HG03439 (cell line): ENCODE data around the gene KIF5C.

ENCODE experiments used
- ATAC-seq: cut with Tn5 transposase; IDR thresholded peaks from one replicate; pipeline ENCODE4 v1.9.1; 2021; ENCODE audit warnings: mild to moderate bottlenecking, moderate library complexity; ENCODE audit not compliant: unreplicated experiment

The KIF5C gene

DNA sequence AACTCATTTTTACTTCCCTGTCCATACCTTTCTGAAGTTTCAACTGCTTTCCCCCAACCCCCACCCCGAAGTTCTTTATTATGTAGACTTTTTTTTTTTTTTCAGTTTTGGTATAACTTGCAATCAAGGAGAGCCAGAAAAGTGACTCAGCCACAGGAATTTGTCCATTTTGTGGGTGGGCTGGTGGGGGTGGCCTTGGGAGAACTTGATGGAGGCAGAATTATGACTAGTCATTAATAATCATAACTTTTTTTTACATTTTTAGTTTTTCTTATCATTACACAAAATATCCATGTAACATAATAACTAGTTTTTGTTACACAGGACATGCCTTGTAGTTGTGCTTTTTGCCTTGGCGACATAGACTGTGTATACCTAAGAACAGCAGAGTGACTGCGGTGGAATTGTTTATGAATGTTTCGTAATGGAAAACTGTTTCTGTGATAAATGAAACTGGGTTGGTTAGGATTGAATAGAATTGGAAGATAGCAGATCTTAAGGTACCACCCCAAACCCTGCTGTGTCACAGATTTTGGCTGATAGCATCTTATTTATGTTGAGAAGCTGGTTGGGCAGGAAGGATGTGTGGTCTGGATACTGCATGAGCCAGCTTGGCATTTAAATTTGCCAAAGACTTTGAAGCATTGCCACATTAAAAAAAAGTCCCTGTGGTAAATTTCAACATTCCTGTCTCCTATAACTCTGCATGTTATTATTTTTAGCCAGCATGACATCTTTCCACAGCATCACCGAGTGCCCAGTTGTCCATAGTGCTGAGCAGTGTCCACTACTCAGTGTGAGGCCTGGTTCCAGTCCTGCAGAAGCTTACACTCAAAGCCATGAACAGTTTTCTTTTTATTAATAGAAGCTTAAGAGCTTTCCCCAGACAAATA lies 194.2 kb downstream of the KIF5C start:
- no peak for ATAC-seq

GRCh38 chr2:149070681-149071320 lies 195.8 kb downstream of the KIF5C start:
- ATAC-seq = no peak

GRCh38 chr2:149075105-149075504 lies 200.1 kb downstream of the KIF5C start:
- ATAC-seq = no peak

DNA sequence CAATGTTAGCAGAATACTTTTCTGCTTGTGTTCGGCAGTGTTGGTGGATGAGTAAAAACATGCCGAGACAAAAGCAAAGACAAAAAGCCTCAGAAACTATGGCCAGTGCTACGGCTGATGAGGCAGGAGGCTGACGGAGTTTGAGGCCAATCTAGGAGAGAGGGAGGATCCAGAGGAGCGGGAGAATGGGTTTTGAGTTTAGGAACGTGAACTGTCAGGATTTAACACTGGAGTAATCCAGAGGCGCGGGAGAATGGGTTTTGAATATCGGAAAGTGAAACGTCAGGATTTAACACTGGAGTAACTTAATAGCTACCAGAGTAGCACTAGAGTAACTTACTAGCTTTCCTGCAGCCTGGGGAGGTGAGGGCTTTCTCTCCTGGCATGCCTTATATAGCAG lies 200.8 kb downstream of the KIF5C start:
- ATAC-seq = no peak
